PC-3 (cell line): ENCODE measurements around the gene THSD7A. TPM values are rescaled to one million over a fixed set of nuclear protein-coding genes. Genes with fewer than 3 reads are reported as not detected.
"Not testable (repeated sequence)": the region's sequence is repeated elsewhere in the genome, so short reads cannot be mapped to it uniquely, and the experiment has no call there.

Experiments used
- ATAC-seq: fragments of 200-7000 bp; cut with Tn5 transposase; 2 replicates; pipeline ENCODE4 v1.9.1; 2020; ENCODE audit warnings: mild to moderate bottlenecking, moderate library complexity
- BruUV-seq: library from RNA; stranded (reverse); fragments of 400-500 nt; replicated peaks from 2 replicates; lab custom pipeline; 2021; lab: Mats Ljungman, UMichigan
- CTCF ChIA-PET: fragments of 300-600 bp; sonication (Branson Sonifier 250); formaldehyde crosslinking; loops from one replicate; lab custom pipeline; 2022; ENCODE audit warnings: antibody characterized with exemption; lab: Charles Lee
- POLR2A ChIA-PET: fragments of 300-600 bp; sonication (Branson Sonifier 250); formaldehyde crosslinking; loops from one replicate; lab custom pipeline; 2022; ENCODE audit warnings: antibody characterized with exemption; ENCODE audit not compliant: unreplicated experiment; lab: Charles Lee
- DNase-seq: peaks from one replicate; pipeline ENCODE4 v3.0.0-alpha.2; 2015
- H2AFZ ChIP-seq: fragments of 300-600 bp; sonication (generic); 2 replicates; pipeline ENCODE4 v1.6.0; 2016; ENCODE audit warnings: antibody characterized with exemption, low read length
- H3F3A ChIP-seq: fragments of 300-600 bp; sonication (generic); one replicate; pipeline ENCODE4 v1.6.0; 2017; ENCODE audit warnings: antibody characterized with exemption, low read length, control low read depth, mild to moderate bottlenecking; ENCODE audit not compliant: unreplicated experiment
- H3K27ac ChIP-seq: fragments of 300-600 bp; sonication (generic); 2 replicates; pipeline ENCODE4 v1.5.1; 2016; ENCODE audit warnings: mild to moderate bottlenecking, low read length
- H3K27me3 ChIP-seq: fragments of 300-600 bp; sonication (generic); 2 replicates; pipeline ENCODE4 v1.6.1; 2016; ENCODE audit warnings: low read length, mixed read lengths
- H3K36me3 ChIP-seq: fragments of 300-600 bp; sonication (generic); 2 replicates; pipeline ENCODE4 v1.6.1; 2016; ENCODE audit warnings: low read depth, mixed run types, low read length, mixed read lengths
- H3K4me1 ChIP-seq: fragments of 300-600 bp; sonication (generic); 2 replicates; pipeline ENCODE4 v1.5.1; 2016; ENCODE audit warnings: low read length; ENCODE audit not compliant: insufficient read depth
- H3K4me2 ChIP-seq: fragments of 300-600 bp; sonication (generic); 2 replicates; pipeline ENCODE4 v1.6.0; 2016; ENCODE audit warnings: low read length
- H3K4me3 ChIP-seq: fragments of 300-600 bp; sonication (generic); 2 replicates; pipeline ENCODE4 v1.5.1; 2016; ENCODE audit warnings: mild to moderate bottlenecking, low read length, mixed read lengths
- H3K79me2 ChIP-seq: fragments of 300-600 bp; sonication (generic); 2 replicates; pipeline ENCODE4 v1.6.1; 2017; ENCODE audit warnings: low read length, mixed read lengths
- H3K9ac ChIP-seq: fragments of 300-600 bp; sonication (generic); 2 replicates; pipeline ENCODE4 v1.6.0; 2016; ENCODE audit warnings: mild to moderate bottlenecking, low read length
- H3K9me2 ChIP-seq: fragments of 300-600 bp; sonication (generic); replicated peaks from 2 replicates; pipeline ENCODE4 v1.6.1; 2016; ENCODE audit warnings: mixed run types, low read length, mixed read lengths
- H3K9me3 ChIP-seq: fragments of 300-600 bp; sonication (generic); 2 replicates; pipeline ENCODE4 v1.6.1; 2016; ENCODE audit warnings: low read length, mixed read lengths
- H4K20me1 ChIP-seq: fragments of 300-600 bp; sonication (generic); 2 replicates; pipeline ENCODE4 v1.6.1; 2016; ENCODE audit warnings: low read length, mixed read lengths
- EZH2 ChIP-seq: fragments of 300-600 bp; sonication (generic); IDR thresholded peaks from one replicate; pipeline ENCODE4 v1.6.1; 2017; ENCODE audit warnings: antibody characterized with exemption, mild to moderate bottlenecking, low read length; ENCODE audit not compliant: unreplicated experiment
- EZH2phosphoT487 ChIP-seq: fragments of 300-600 bp; sonication (generic); IDR thresholded peaks from 2 replicates; pipeline ENCODE4 v1.6.1; 2018; ENCODE audit warnings: mild to moderate bottlenecking, antibody characterized with exemption, low read length, borderline replicate concordance
- intact Hi-C: fragments of 100-400 bp; cut with micrococcal nuclease; formaldehyde crosslinking; loops from 2 replicates; pipeline ENCODE4 v1.9.0; 2023
- total RNA-seq: library from RNA; depleted of rRNA; stranded (reverse); fragments of >200 nt; gene quantifications from 2 replicates; pipeline ENCODE4 v1.2.3, GENCODE V29; 2014
- TF ChIP-seq, protein P1 (sequence below): fragments of 300-600 bp; sonication (generic); conservative IDR thresholded peaks from 2 replicates; pipeline ENCODE4 v1.5.1; 2017; ENCODE audit warnings: antibody characterized with exemption, low read depth, mild to moderate bottlenecking, low read length

The THSD7A gene
- total RNA-seq, 1 experiment from 2014 or later, result 0.04 TPM

DNA sequence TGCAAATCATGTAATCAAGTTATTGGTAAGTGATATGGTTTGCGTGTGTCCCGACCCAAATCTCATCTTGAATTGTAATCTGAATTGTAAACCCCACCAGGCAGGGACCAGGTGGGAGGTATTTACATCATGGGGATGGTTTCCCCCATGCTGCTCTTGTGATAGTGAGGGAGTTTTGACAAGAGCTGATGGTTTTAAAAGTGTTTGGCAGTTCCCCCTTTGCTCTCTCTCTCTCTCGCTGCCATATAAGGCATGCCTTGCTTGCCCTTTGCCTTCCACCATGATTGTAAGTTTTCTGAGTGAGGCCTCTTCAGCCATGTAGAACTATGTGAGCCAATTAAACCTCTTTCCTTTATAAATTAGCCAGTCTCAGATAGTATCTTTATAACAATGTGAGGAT is 302.6 kb downstream of the THSD7A start:
- Histone ChIP-seq H3K27me3 (no peaks in the 10 kb centered on the region), H4K20me1 (no peaks in the 10 kb centered on the region), H2AFZ (no peak overlapping the region), H3K9me2 (no peaks in the 10 kb centered on the region), H3K27ac (no peak overlapping the region), H3K4me2 (no peak overlapping the region), H3K4me1 (no peaks in the 10 kb centered on the region), H3K9ac (no peak overlapping the region), H3K79me2 (no peaks in the 10 kb centered on the region), H3K4me3 (no peak overlapping the region), H3F3A (no peaks in the 10 kb centered on the region), H3K9me3 (no peaks in the 10 kb centered on the region), H3K36me3 (no peaks in the 10 kb centered on the region)
- TF ChIP-seq, protein P1, sequence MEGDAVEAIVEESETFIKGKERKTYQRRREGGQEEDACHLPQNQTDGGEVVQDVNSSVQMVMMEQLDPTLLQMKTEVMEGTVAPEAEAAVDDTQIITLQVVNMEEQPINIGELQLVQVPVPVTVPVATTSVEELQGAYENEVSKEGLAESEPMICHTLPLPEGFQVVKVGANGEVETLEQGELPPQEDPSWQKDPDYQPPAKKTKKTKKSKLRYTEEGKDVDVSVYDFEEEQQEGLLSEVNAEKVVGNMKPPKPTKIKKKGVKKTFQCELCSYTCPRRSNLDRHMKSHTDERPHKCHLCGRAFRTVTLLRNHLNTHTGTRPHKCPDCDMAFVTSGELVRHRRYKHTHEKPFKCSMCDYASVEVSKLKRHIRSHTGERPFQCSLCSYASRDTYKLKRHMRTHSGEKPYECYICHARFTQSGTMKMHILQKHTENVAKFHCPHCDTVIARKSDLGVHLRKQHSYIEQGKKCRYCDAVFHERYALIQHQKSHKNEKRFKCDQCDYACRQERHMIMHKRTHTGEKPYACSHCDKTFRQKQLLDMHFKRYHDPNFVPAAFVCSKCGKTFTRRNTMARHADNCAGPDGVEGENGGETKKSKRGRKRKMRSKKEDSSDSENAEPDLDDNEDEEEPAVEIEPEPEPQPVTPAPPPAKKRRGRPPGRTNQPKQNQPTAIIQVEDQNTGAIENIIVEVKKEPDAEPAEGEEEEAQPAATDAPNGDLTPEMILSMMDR, result no peak
- TF ChIP-seq EZH2, result no peak
- no peak for TF ChIP-seq EZH2phosphoT487
- DNase-seq (no peak), ATAC-seq (no peak)
- BruUV-seq, result no TSS peak
- POLR2A ChIA-PET, result no interaction called here
- CTCF ChIA-PET, result no interaction called here
- intact Hi-C loops, result no loop called here

DNA sequence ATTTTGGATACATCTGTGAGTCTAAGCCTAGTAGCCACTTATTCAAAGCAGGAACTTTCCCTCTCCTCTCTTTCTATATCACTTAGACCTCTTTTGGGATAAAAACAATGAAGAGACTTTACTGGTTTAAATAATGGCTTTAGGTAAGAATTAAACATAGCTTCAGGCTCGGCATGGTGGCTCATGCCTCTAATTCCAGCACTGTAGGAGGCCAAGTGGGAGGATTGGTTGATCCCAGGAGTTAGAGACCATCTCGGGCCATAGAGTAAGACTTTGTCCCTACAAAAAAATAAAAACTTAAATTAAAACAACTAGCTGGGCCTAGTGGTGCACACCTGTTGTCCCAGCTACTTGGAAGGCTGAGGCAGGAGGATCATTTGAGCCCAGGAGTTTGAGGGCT is 304.3 kb downstream of the THSD7A start:
- no peaks in the 10 kb centered on the region for H4K20me1 ChIP-seq
- BruUV-seq, result no TSS peak
- H3K4me3 ChIP-seq, result no peak overlapping the region
- intact Hi-C loops, result no loop called here
- H3K27ac ChIP-seq, result no peak overlapping the region
- no peaks in the 10 kb centered on the region for H3K4me1 ChIP-seq
- TF ChIP-seq, protein P1, result no peak
- no peak for TF ChIP-seq EZH2
- TF ChIP-seq EZH2phosphoT487, result no peak
- no peak overlapping the region for H2AFZ ChIP-seq
- no peak for DNase-seq
- H3K9me3 ChIP-seq, result no peaks in the 10 kb centered on the region
- ATAC-seq, result no peak
- CTCF ChIA-PET, result no interaction called here
- H3K36me3 ChIP-seq, result no peaks in the 10 kb centered on the region
- H3K4me2 ChIP-seq, result no peak overlapping the region
- H3K27me3 ChIP-seq, result no peaks in the 10 kb centered on the region
- POLR2A ChIA-PET, result interaction anchor here (0.6 kb wide), 1 partner anchor 13 kb away, joined by 3 read pairs; no protein-coding TSS in a partner anchor
- no peaks in the 10 kb centered on the region for H3F3A ChIP-seq
- H3K9me2 ChIP-seq, result no peaks in the 10 kb centered on the region
- no peak overlapping the region for H3K9ac ChIP-seq
- H3K79me2 ChIP-seq, result no peaks in the 10 kb centered on the region

DNA sequence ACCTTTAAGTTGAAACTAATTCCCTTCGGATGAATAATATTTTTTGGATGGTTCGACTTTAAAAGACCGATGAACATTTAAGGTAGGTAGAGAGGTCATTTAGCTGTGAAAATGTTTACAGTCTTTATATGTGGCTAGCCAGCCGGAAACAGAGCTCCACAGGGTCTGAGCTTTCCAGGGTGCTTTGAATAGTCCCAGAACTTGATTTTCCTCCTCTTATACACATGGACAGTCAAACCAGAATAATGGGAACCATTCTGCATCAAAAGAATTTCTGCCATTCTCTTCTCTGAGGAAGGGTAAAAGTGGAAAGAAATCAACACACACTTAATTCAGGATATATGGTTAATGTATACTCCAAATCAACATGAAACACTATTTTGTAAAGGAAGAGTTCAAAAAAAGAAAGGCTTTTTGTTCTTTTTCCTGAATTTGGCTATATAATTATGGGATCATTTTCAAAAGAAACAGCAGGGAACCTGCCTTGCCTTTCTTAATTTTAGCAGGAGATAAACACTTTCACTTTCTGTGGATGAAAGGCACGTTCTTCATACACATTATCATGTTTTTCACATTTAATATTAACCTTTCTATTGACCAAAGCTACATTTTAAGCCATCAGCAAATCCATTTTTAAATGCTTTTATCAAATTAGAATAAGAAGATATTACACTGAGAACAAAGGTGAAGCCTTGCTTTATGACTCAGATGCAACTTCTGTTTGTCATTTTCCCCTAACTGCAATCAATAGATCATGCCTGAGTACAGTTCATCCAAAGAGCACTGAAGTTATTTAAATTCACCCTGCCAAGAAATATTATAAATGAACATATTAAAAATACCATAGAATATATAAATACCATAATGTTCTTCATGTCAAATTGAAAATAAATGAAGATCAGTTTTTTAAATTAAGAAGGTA is 307.3 kb downstream of the THSD7A start:
- H3K4me2 ChIP-seq, result no peak overlapping the region
- no peaks in the 10 kb centered on the region for H3K79me2 ChIP-seq
- H3K9ac ChIP-seq, result no peak overlapping the region
- DNase-seq, result no peak
- no TSS peak for BruUV-seq
- no peak overlapping the region for H2AFZ ChIP-seq
- no peak overlapping the region for H3K27ac ChIP-seq
- no peaks in the 10 kb centered on the region for H3K9me2 ChIP-seq
- intact Hi-C loops, result no loop called here
- no peak for ATAC-seq
- POLR2A ChIA-PET, result interaction anchor here (0.6 kb wide), 1 partner anchor 716 kb away, joined by 3 read pairs; no protein-coding TSS in a partner anchor
- no peaks in the 10 kb centered on the region for H4K20me1 ChIP-seq
- no peaks in the 10 kb centered on the region for H3K9me3 ChIP-seq
- no peaks in the 10 kb centered on the region for H3F3A ChIP-seq
- TF ChIP-seq EZH2 (no peak), EZH2phosphoT487 (no peak)
- TF ChIP-seq, protein P1, result no peak
- no peak overlapping the region for H3K4me3 ChIP-seq
- no peaks in the 10 kb centered on the region for H3K36me3 ChIP-seq
- CTCF ChIA-PET, result no interaction called here
- no peaks in the 10 kb centered on the region for H3K27me3 ChIP-seq
- no peaks in the 10 kb centered on the region for H3K4me1 ChIP-seq

DNA sequence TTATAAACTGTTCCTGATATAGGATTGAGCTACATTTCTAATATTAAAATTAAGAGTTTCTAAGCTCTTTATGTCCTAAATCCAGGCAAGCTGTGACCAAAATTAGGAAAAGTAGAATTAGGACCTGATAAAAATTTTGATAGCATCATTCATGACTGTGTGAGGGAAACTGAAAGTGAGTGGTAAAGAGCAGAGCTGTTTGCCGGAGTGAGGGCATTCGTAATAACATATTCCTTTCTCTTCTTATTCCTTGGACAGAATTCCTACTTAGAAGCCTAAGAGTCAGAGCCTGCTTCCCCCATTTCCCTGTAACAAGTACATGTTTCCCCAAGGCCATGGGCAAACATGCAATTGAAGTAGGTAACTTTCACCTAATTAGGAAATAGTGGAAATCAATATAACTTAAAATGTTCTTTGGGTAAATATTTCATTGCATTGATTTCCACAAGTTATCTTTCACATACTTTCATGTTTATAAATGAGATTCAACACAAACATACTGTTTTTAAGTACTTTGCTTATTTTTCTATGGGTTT is 310.0 kb downstream of the THSD7A start:
- H3K9ac ChIP-seq, POLR2A ChIA-PET, H3K9me3 ChIP-seq, H3K36me3 ChIP-seq, H3K27me3 ChIP-seq, H3K79me2 ChIP-seq, ATAC-seq, intact Hi-C loops, H3K27ac ChIP-seq, H4K20me1 ChIP-seq, H3K4me1 ChIP-seq, H3K9me2 ChIP-seq, CTCF ChIA-PET, H3K4me3 ChIP-seq, H3F3A ChIP-seq, H3K4me2 ChIP-seq, BruUV-seq, H2AFZ ChIP-seq, DNase-seq: not testable (repeated sequence)
